ENCODE measurements around the gene ADAMTS17.

The ADAMTS17 gene

GRCh38 chr15:100166313-100166712, 175.5 kb downstream of the ADAMTS17 start:
- DNase-seq = no peak

GRCh38 chr15:100163961-100164360, 177.8 kb downstream of the ADAMTS17 start:
- no peak for DNase-seq

DNA sequence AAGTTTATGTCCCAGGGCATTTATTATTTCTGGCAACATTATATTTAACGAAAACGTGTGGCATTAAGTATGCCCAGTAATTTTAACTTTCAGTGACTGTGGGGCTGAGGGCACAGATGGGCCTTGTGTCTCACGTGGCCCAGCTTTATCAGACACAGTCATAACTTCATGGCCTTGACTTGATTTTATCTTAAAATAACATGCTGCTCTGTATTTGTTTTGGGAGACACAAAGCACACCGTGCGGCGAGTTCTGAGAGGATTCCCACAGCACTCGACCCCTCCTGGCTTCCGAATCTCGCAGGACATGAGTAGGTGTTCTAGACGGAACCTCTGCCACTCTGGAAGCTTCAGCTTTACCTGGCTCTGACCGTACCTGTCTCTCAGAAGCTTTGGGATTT, 180.8 kb downstream of the ADAMTS17 start:
- no peak for DNase-seq

- DNase-seq = no peak
These were observed 182.3 kb downstream of the ADAMTS17 start for GRCh38 chr15:100159436-100159835.

DNA sequence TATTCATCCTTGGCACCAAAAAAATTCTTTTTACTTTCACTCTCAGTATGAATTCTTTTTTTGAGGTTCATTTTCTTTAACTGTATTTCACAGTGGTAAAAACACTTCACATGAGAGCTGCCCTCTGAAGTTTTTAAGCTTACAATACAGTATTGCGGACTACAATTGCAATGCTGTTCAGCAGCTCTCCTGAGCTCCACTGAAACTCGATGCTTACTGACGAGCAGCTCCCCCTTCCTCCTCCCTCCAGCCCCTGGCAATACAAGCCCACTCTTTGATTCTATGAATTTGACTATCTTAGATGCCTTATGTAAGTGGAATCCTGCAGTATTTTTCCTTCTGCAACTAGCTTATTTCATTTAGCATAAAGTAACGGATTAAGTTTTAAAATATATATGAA, 183.4 kb downstream of the ADAMTS17 start:
- no peak for DNase-seq

DNA sequence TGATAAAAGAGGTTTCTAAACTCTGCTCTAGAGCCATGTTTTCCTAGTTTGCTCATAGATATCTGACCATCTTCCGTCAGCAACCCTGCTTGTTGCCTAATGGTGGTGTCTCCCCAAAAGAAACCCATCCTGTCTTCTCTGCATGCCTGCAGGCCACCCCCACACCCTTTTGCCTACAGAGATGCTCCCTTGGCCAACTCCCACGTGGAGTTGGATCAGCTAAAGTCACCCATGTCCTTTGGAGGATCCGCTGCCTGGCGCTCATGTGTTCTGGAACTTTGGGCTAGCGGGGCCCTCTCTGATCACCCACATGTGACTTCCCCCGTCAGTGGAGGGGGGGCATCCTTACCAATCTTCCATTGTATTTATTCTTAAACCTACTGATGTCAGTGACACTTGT, 185.6 kb downstream of the ADAMTS17 start:
- no peak for DNase-seq

DNA sequence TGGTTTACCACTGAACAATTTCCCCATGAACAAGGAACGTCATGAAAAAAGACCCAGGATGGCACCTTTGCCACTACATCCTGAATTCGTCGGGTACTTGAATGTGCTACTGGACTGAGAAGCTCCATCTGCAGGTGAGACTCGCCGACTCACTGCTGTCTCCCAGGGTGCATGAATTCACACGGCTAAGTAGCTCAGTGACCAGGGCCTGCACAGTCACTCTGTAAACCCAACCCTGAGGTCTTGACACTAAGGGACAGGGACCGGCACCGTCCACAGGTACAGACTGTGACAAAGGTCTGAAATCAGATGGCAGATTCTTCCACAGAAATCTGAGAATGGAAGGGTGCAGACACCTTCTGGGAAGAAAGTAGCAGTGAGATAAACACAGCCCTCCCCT, 187.4 kb downstream of the ADAMTS17 start:
- DNase-seq = no peak

GRCh38 chr15:100152463-100152862, 189.3 kb downstream of the ADAMTS17 start:
- DNase-seq = no peak

DNA sequence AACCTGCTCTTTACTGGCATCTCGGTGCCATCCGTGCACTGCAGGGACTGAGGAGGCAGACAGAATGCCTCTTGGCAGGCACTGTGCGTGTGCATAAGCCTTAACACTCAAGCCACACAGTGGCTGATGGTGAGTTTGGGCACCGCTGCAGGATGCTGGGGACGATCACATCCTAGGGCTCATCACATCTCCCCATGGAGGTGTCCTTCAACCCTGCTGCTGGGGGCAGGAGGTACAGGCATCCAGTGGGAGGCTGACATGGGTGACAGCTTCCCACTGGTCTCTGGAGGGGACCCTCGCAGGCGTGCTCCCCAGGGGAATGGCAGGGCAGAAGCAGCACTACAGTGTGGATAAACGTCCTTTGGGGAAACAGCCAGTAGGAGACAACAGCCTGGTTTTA, 190.9 kb downstream of the ADAMTS17 start:
- no peak for DNase-seq

GRCh38 chr15:100147828-100148227, 193.9 kb downstream of the ADAMTS17 start:
- DNase-seq = no peak

DNA sequence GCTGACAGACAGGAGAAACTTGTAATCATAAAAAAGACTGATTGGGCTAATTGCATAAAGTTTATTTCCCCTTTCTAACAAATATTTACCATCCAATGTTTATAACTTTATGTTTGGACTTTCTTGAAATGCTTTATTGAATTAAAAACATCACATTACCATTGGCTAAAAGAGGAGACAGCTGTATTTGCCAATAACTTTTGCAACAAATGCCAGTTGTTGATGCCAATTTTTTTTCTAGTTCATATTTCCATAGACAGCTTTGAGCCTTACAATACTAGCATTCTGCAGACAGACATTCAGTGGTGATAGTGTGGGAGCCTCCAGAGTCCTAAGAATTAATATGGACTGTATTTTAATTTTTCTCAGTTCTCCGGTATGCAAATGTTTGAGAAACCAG, 198.4 kb downstream of the ADAMTS17 start:
- DNase-seq = no peak

DNA sequence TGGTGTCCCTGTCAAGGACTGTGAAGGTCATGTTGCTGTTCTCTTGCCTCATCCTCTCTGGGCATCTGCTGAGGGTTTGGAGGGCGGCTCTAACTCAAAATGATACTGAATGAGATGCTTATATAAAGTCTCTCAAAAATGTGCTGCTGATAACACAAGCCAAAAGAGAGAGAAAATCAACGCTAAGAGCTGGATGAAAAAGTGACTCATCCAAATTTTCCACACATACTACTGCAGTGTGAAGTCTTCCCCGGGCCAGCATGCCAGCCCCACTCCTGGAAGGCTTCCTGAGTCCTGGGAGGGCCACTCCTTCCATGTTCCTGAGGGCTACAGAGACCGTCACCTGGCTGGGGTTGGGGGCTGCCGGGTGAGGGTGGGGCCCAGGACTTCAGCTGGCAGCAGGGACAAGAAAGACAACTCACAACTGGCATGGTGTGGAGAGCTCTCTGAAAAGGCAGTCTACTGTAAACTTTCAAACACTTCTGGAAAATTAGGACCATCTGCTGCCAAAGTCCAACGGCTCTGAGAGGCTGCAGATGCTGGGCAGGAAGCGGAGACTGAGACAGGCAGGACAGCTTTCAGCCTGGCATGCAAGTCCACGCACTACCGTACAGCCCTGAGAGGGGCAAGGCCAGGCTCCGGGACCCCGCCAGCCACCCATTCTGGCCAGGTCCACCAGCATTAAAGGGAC, 200.3 kb downstream of the ADAMTS17 start:
- no peak for DNase-seq

DNA sequence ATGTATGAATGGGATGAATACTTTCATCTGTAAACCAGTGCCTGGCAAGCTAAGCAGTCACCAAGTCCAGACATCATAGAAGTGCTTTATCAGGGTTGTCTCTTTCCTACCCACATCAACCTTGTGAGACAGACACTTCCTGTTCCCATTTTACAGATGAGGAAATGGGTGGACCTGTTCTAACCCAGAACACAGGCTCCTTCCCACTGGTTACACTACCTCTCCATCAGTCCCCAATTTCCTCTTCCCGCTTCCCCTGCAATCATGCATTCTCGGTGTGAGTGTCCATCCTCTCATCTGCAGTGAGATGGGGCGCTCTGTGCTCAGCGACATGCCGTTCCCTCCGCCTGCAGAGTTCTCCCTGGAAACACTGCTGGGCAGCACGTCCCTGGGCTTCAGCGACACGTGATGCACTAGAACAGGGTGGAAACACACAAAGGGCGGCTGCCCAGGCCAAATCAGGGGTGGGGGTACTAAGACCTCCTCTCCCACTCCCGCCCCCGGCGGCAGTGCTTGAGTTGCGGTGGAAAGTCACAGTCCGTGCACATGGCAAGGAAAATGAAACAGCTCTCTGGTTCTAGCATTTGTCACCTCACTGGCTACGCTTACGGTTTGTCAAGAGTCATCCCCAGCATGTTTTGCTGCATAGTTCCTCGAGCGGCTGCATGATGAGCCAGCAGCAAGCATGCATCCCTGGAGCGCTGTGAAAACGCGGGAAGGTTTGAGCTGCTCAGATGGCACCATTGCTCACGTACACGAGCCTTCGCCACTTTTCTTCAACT, 201.1 kb downstream of the ADAMTS17 start:
- DNase-seq = no peak

DNA sequence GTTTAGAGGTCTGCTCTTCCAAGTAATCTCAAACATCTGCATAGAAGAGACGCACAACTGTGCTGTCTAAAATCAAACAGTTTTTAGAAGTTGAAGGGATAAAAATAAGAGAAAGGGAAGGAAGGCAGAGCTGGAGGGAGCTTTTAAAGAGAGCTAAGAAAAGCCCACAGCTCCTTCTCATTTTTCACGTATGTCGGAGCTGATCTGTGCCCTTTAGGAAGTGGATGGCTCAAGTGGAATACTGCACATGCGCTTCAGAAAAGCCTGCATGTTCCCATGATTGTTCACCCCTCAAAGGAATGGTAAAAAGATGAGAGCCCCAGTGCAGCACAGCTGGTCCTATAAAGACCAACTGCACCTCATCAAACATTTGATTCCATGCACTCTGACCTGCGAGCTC, 207.2 kb downstream of the ADAMTS17 start:
- no peak for DNase-seq

DNA sequence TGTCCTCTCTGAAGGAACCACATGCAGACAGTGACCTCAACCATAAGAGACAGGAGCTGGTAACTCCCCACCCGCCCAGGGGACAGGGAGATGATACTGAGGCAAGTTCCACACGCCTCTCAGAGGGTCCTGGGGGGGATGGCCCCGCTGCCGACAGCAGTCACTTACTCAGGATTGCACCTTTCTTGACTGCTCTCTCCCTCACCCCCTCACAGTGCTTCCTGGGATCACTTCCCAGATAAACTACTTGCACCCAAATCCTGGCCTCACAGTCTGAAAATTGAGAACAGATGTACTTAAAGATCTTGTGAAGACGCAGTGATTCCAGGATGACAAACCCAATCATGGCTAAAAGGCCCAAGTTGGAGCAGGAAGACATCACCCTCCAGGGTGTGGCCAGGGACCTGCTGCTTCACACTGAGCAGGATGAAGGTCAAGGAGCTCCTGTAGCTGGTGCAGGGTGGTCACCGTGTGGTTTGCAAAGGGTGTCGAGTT, 207.6 kb downstream of the ADAMTS17 start:
- no peak for DNase-seq

GRCh38 chr15:100133001-100133400, 208.8 kb downstream of the ADAMTS17 start:
- no peak for DNase-seq

DNA sequence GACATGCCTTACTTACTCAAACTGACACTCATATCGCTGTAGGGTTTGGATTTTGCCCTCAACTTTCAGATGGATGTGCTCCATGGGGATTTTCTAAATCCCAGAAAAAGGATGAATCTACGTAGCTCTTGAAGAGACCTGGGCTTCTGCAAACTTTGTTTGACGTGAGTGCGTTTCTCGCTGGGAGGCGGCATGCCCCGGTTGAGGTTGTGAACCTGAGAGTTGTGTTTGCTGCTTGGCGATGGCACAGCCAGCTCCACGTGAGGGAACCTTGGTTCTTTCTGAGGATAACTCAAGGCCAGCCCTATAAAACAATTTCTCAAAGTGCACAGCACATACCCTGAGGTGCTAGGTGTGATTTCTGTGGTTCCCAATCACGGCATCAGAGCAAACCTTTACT, 209.5 kb downstream of the ADAMTS17 start:
- DNase-seq = no peak

GRCh38 chr15:100131321-100132224, 210.2 kb downstream of the ADAMTS17 start:
- peak; percentile 68 for DNase-seq

DNA sequence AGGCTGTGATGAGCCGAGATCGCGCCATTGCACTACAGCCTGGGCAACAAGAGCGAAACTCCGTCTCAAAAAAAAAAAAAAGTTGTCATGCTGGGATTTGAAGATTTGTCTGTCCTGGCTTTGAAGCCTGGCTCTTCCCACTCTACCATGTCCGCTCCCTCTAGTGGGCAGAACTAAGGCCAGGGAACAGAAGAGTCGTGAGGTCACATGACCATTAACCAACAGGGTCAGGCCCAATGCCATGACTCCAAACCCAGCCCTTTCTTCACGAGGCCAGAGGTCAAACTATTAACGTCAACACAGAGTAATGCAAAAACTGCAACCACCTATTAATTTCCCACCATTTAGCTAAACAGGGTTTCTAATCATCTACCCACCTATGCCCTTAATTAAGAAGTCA, 212.1 kb downstream of the ADAMTS17 start:
- no peak for DNase-seq

- no peak for DNase-seq
These were observed 216.2 kb downstream of the ADAMTS17 start for GRCh38 chr15:100125401-100126191.

- peak; percentile 27 for DNase-seq
These were observed 216.8 kb downstream of the ADAMTS17 start for GRCh38 chr15:100124936-100125335.

GRCh38 chr15:100124361-100124760, 217.4 kb downstream of the ADAMTS17 start:
- peak; percentile 36 for DNase-seq

All from activated effector memory CD4-positive, alpha-beta T cell treated with anti-CD3 and anti-CD28 coated beads, Interleukin-2, amount 50 U/mL, for 16 hours (primary cell).